ENCODE data around the gene ZIC4. TPM values are rescaled to one million over a fixed set of nuclear protein-coding genes. Genes with fewer than 3 reads are reported as not detected.
A peak's percentile ranks its signal among the peaks of the same experiment; 100 is the strongest.

Gene ZIC4
- total RNA-seq, 3 donors from 2014 or later = not detected

DNA sequence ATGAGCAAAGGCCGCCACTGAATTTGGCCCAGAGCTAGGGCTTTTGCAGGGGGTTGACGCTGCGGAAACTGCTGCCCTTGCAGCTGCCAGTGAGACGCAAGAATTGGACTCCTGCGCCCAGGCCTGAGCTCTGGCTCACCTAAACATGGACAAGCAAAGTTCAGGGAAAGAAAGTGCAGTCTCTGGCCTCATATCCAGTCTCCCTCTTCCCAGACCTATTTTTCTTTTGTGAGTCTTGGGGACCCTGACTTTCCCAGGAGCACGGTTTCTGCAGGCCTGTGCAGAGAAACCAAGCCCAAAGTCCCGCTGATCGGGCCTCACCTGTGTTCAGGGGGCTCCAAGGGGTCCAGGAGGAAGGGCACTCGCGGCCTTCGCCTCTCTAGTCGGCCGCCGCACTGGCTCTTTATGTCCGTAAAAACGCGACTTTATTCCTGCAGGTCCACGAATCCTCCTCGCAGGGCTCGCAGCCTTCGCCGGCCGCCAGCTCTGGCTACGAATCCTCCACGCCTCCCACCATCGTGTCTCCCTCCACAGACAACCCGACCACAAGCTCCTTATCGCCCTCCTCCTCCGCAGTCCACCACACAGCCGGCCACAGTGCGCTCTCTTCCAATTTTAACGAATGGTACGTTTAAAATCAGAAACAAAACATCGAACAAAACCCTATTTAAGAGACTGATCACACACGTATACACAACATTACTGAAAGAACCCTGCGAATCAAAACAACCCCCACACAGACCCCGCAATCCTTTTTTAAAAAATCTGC, 6.8 kb upstream of the ZIC4 start:
- H3K4me1 Mint-ChIP-seq (ENCODE audit: low read depth) = peaks cover 32% of the 10 kb centered on the region
- H3K4me3 Mint-ChIP-seq = peak overlapping the region; percentile 63
- ATAC-seq (peak; percentile 18 to 27), DNase-seq (no peak)
- H3K36me3 Mint-ChIP-seq (ENCODE audit: insufficient read depth) = no peaks in the 10 kb centered on the region
- H3K9me3 Mint-ChIP-seq = peaks cover 19% of the 10 kb centered on the region
- H3K27me3 Mint-ChIP-seq (ENCODE audit: low read depth) = peaks cover 79% of the 10 kb centered on the region

- Mint-ChIP-seq H3K4me3 (peak overlapping the region; percentile 29), H3K36me3 (ENCODE audit: insufficient read depth) (no peaks in the 10 kb centered on the region), H3K4me1 (ENCODE audit: low read depth) (peaks cover 33% of the 10 kb centered on the region), H3K27me3 (ENCODE audit: low read depth) (peaks cover 79% of the 10 kb centered on the region), H3K9me3 (peaks cover 25% of the 10 kb centered on the region)
- ATAC-seq (no peak), DNase-seq (no peak)
Observed at GRCh38 chr3:147412261-147412916, 6.0 kb upstream of the ZIC4 start.

GRCh38 chr3:147411815-147412241, 5.5 kb upstream of the ZIC4 start:
- H3K27me3 Mint-ChIP-seq (ENCODE audit: low read depth) = peaks cover 81% of the 10 kb centered on the region
- DNase-seq (no peak), ATAC-seq (no peak)
- H3K36me3 Mint-ChIP-seq (ENCODE audit: insufficient read depth) = no peaks in the 10 kb centered on the region
- H3K4me3 Mint-ChIP-seq = no peak overlapping the region
- H3K4me1 Mint-ChIP-seq (ENCODE audit: low read depth) = peaks cover 33% of the 10 kb centered on the region
- H3K9me3 Mint-ChIP-seq = peaks cover 25% of the 10 kb centered on the region

GRCh38 chr3:147411238-147411814, 5.0 kb upstream of the ZIC4 start:
- ATAC-seq (no peak), DNase-seq (no peak)
- Mint-ChIP-seq H3K4me1 (ENCODE audit: low read depth) (peaks cover 33% of the 10 kb centered on the region), H3K9me3 (peaks cover 25% of the 10 kb centered on the region), H3K36me3 (ENCODE audit: insufficient read depth) (no peaks in the 10 kb centered on the region), H3K4me3 (peak overlapping the region; percentile 42), H3K27me3 (ENCODE audit: low read depth) (peaks cover 83% of the 10 kb centered on the region)

DNA sequence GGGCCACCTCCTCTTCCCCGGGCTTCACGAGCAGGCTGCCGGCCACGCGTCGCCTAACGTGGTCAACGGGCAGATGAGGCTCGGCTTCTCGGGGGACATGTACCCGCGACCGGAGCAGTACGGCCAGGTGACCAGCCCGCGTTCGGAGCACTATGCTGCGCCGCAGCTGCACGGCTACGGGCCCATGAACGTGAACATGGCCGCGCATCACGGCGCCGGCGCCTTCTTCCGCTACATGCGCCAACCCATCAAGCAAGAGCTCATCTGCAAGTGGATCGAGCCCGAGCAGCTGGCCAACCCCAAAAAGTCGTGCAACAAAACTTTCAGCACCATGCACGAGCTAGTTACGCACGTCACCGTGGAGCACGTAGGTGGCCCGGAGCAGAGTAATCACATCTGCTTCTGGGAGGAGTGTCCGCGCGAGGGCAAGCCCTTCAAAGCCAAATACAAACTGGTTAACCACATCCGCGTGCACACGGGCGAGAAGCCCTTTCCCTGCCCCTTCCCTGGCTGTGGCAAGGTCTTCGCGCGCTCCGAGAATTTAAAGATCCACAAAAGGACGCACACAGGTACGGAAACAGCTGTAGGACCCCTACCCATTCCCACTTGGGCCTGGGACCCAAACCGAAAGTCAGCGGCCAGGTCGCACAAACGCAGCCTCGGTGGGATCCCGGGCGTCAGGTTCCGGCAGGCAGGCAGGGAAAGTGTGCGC, 4.3 kb upstream of the ZIC4 start:
- Mint-ChIP-seq H3K27me3 (ENCODE audit: low read depth) (peaks cover 86% of the 10 kb centered on the region), H3K4me1 (ENCODE audit: low read depth) (peaks cover 33% of the 10 kb centered on the region), H3K36me3 (ENCODE audit: insufficient read depth) (no peaks in the 10 kb centered on the region), H3K4me3 (peak overlapping the region; percentile 5), H3K9me3 (peaks cover 25% of the 10 kb centered on the region)
- ATAC-seq (peak in 1 of 2 donors; percentile 28), DNase-seq (no peak)

- DNase-seq (no peak), ATAC-seq (no peak)
- no peaks in the 10 kb centered on the region for H3K36me3 Mint-ChIP-seq (ENCODE audit: insufficient read depth)
- no peak overlapping the region for H3K4me3 Mint-ChIP-seq
- peaks cover 87% of the 10 kb centered on the region for H3K27me3 Mint-ChIP-seq (ENCODE audit: low read depth)
- H3K4me1 Mint-ChIP-seq (ENCODE audit: low read depth) = peaks cover 33% of the 10 kb centered on the region
- H3K9me3 Mint-ChIP-seq = peaks cover 19% of the 10 kb centered on the region
Observed at GRCh38 chr3:147410116-147410525, 3.8 kb upstream of the ZIC4 start.

GRCh38 chr3:147409143-147410115, 3.1 kb upstream of the ZIC4 start, which contains the start of gene ZIC1:
ZIC1 (plus strand) TSS chr3:147409365; CDS start chr3:147410113, 748 bp downstream.
- no peak within 1 kb of the TSS for H3K4me3 Mint-ChIP-seq
- peaks cover 33% of the 10 kb centered on the region for H3K4me1 Mint-ChIP-seq (ENCODE audit: low read depth)
- peaks cover 88% of the 10 kb centered on the region for H3K27me3 Mint-ChIP-seq (ENCODE audit: low read depth)
- peaks cover 19% of the 10 kb centered on the region for H3K9me3 Mint-ChIP-seq
- ATAC-seq (no peak), DNase-seq (no peak)
- H3K36me3 Mint-ChIP-seq (ENCODE audit: insufficient read depth) = no peaks in the 10 kb centered on the region

GRCh38 chr3:147408188-147409100, 2.1 kb upstream of the ZIC4 start:
- ATAC-seq (no peak), DNase-seq (no peak)
- Mint-ChIP-seq H3K36me3 (ENCODE audit: insufficient read depth) (no peaks in the 10 kb centered on the region), H3K4me3 (no peak overlapping the region), H3K9me3 (peaks cover 22% of the 10 kb centered on the region), H3K27me3 (ENCODE audit: low read depth) (peaks cover 90% of the 10 kb centered on the region), H3K4me1 (ENCODE audit: low read depth) (peaks cover 31% of the 10 kb centered on the region)

- H3K4me1 Mint-ChIP-seq (ENCODE audit: low read depth) = peaks cover 28% of the 10 kb centered on the region
- H3K27me3 Mint-ChIP-seq (ENCODE audit: low read depth) = peaks cover 86% of the 10 kb centered on the region
- H3K4me3 Mint-ChIP-seq = no peak overlapping the region
- no peaks in the 10 kb centered on the region for H3K36me3 Mint-ChIP-seq (ENCODE audit: insufficient read depth)
- DNase-seq = no peak
- H3K9me3 Mint-ChIP-seq = peaks cover 22% of the 10 kb centered on the region
- ATAC-seq = no peak
Observed at GRCh38 chr3:147407498-147408187, 1.3 kb upstream of the ZIC4 start.

DNA sequence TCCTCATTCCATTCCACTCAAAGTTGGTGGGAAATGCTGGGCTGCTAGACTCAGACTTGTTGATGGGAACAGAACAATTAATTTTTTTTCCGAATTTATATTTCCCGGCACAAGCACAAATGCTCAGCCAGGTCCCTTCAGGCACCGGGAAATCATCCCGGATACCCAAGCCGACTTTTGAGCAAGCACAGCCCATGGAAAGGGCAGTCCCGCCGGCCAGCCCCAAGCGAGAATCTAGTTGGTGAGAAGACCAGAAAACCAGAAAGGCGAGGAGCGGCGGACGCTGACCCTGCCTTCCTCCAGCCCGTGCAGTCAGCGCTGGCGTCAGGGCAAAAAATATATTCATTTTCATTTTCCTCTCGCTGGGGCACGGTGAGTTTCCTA, 763 bp upstream of the ZIC4 start:
- Mint-ChIP-seq H3K4me3 (no peak overlapping the region), H3K27me3 (ENCODE audit: low read depth) (peaks cover 87% of the 10 kb centered on the region), H3K9me3 (peaks cover 25% of the 10 kb centered on the region), H3K4me1 (ENCODE audit: low read depth) (peaks cover 25% of the 10 kb centered on the region), H3K36me3 (ENCODE audit: insufficient read depth) (no peaks in the 10 kb centered on the region)
- ATAC-seq (no peak), DNase-seq (no peak)

- peaks cover 85% of the 10 kb centered on the region for H3K27me3 Mint-ChIP-seq (ENCODE audit: low read depth)
- H3K36me3 Mint-ChIP-seq (ENCODE audit: insufficient read depth) = no peaks in the 10 kb centered on the region
- ATAC-seq = no peak
- H3K4me1 Mint-ChIP-seq (ENCODE audit: low read depth) = peaks cover 11% of the 10 kb centered on the region
- DNase-seq = no peak
- H3K9me3 Mint-ChIP-seq = peaks cover 19% of the 10 kb centered on the region
- no peak overlapping the region for H3K4me3 Mint-ChIP-seq
Observed at GRCh38 chr3:147405231-147406027, 914 bp downstream of the ZIC4 start.

Data from activated T-cell treated with anti-CD3 and anti-CD28 coated beads, Interleukin-2, amount 50 U/mL, for 4 hours (primary cell).